NCI-H1092 (cell line): ENCODE results near the gene ALKBH5.
"Not testable (repeated sequence)": the region's sequence is repeated elsewhere in the genome, so short reads cannot be mapped to it uniquely, and the experiment has no call there.

Source experiments
- DNase-seq: peaks from one replicate; lab custom pipeline; 2025; lab: John Stamatoyannopoulos, UW

The ALKBH5 gene

GRCh38 chr17:18185832-18186626 lies 2.4 kb downstream of the ALKBH5 start:
- DNase-seq: no peak

GRCh38 chr17:18186627-18186982 lies 3.0 kb downstream of the ALKBH5 start:
- no peak for DNase-seq

- no peak for DNase-seq
These were observed 3.6 kb downstream of the ALKBH5 start for GRCh38 chr17:18187226-18187625.

- no peak for DNase-seq
These were observed 4.5 kb downstream of the ALKBH5 start for GRCh38 chr17:18187821-18188761.

- no peak for DNase-seq
These were observed 7.1 kb downstream of the ALKBH5 start for GRCh38 chr17:18190628-18191235.

- no peak for DNase-seq
These were observed 7.6 kb downstream of the ALKBH5 start for GRCh38 chr17:18191236-18191667.

- no peak for DNase-seq
These were observed 8.3 kb downstream of the ALKBH5 start for GRCh38 chr17:18191967-18192366.

GRCh38 chr17:18194394-18194793 lies 10.8 kb downstream of the ALKBH5 start:
- DNase-seq: no peak

- DNase-seq: no peak
These were observed 11.2 kb downstream of the ALKBH5 start for GRCh38 chr17:18194804-18195203.

GRCh38 chr17:18195246-18195645 lies 11.6 kb downstream of the ALKBH5 start:
- DNase-seq: no peak

- no peak for DNase-seq
These were observed 14.0 kb downstream of the ALKBH5 start for GRCh38 chr17:18197535-18198194.

GRCh38 chr17:18198530-18198929 lies 14.9 kb downstream of the ALKBH5 start:
- no peak for DNase-seq

GRCh38 chr17:18201108-18201507 lies 17.5 kb downstream of the ALKBH5 start:
- no peak for DNase-seq

- DNase-seq: no peak
These were observed 19.7 kb downstream of the ALKBH5 start for GRCh38 chr17:18203308-18203707.

GRCh38 chr17:18205861-18206260 lies 22.2 kb downstream of the ALKBH5 start:
- DNase-seq: no peak

GRCh38 chr17:18206962-18207361 lies 23.3 kb downstream of the ALKBH5 start:
- DNase-seq: no peak

GRCh38 chr17:18208092-18208491 lies 24.5 kb downstream of the ALKBH5 start:
- DNase-seq: no peak

- DNase-seq: no peak
These were observed 30.1 kb downstream of the ALKBH5 start for GRCh38 chr17:18213666-18214270.

- not testable (repeated sequence) for DNase-seq
These were observed 33.3 kb downstream of the ALKBH5 start for GRCh38 chr17:18216906-18217305.

GRCh38 chr17:18217412-18218015 lies 33.9 kb downstream of the ALKBH5 start:
- DNase-seq: peak; percentile 28

- no peak for DNase-seq
These were observed 35.3 kb downstream of the ALKBH5 start for GRCh38 chr17:18218756-18219415.
